Measurements from ENCODE around the gene TOB2.
"Not testable (repeated sequence)": the region's sequence is repeated elsewhere in the genome, so short reads cannot be mapped to it uniquely, and the experiment has no call there.

The TOB2 gene

GRCh38 chr22:41405588-41405987, 41.0 kb downstream of the TOB2 start:
- Histone ChIP-seq H2AFZ (ENCODE audit: low read length) (no peak overlapping the region), H3K9me3 (replicated peaks; ENCODE audit: insufficient read depth, low read length) (no peaks in the 10 kb centered on the region), H3K27me3 (replicated peaks; ENCODE audit: insufficient read depth, low read length) (no peaks in the 10 kb centered on the region), H3K27ac (ENCODE audit: low read length) (no peak overlapping the region), H3K4me3 (ENCODE audit: low read length) (no peak overlapping the region), H3K4me1 (ENCODE audit: low read length) (0 out of 2 replicates have a peak, but pooled peaks cover 2% of the 10 kb centered on the region), H3K9me2 (replicated peaks; ENCODE audit: insufficient read depth, low read length) (no peaks in the 10 kb centered on the region), H3K4me2 (ENCODE audit: low read depth, low read length) (no peak overlapping the region), H3K79me2 (ENCODE audit: low read length) (no peaks in the 10 kb centered on the region), H3K9ac (ENCODE audit: low read length) (no peak overlapping the region), H4K20me1 (ENCODE audit: insufficient read depth, low read length) (no peaks in the 10 kb centered on the region), H3F3A (ENCODE audit: insufficient read depth, low read length) (0 out of 2 replicates have a peak, but pooled peaks cover 3% of the 10 kb centered on the region), H3K36me3 (replicated peaks; ENCODE audit: insufficient read depth, low read length) (no peaks in the 10 kb centered on the region)
- no peak for TF ChIP-seq EZH2phosphoT487 (IDR thresholded peaks at IDR 0.05; ENCODE audit: low read length)
- no peak for TF ChIP-seq CTCF (IDR thresholded peaks at IDR 0.05; ENCODE audit: low read length)
- TF ChIP-seq EZH2 (optimal IDR thresholded peaks at IDR 0.05; ENCODE audit: low read depth, low read length): no peak
- DNase-seq: no peak

- no peaks in the 10 kb centered on the region for H4K20me1 ChIP-seq (ENCODE audit: insufficient read depth, low read length)
- DNase-seq: peak; percentile 93
- H3K4me1 ChIP-seq (ENCODE audit: low read length): 0 out of 2 replicates have a peak, but pooled peaks cover 2% of the 10 kb centered on the region
- H3K27ac ChIP-seq (ENCODE audit: low read length): no peak overlapping the region
- H3K79me2 ChIP-seq (ENCODE audit: low read length): no peaks in the 10 kb centered on the region
- TF ChIP-seq EZH2 (optimal IDR thresholded peaks at IDR 0.05; ENCODE audit: low read depth, low read length): no peak
- peak; percentile 97 for TF ChIP-seq CTCF (IDR thresholded peaks at IDR 0.05; ENCODE audit: low read length)
- TF ChIP-seq EZH2phosphoT487 (IDR thresholded peaks at IDR 0.05; ENCODE audit: low read length): no peak
- 0 out of 2 replicates have a peak overlapping the region, but pooled peaks have one; percentile 23 for H3K4me3 ChIP-seq (ENCODE audit: low read length)
- no peaks in the 10 kb centered on the region for H3F3A ChIP-seq (ENCODE audit: insufficient read depth, low read length)
- no peaks in the 10 kb centered on the region for H3K27me3 ChIP-seq (replicated peaks; ENCODE audit: insufficient read depth, low read length)
- peak overlapping the region; percentile 69 for H2AFZ ChIP-seq (ENCODE audit: low read length)
- no peaks in the 10 kb centered on the region for H3K9me2 ChIP-seq (replicated peaks; ENCODE audit: insufficient read depth, low read length)
- H3K9me3 ChIP-seq (replicated peaks; ENCODE audit: insufficient read depth, low read length): no peaks in the 10 kb centered on the region
- peak overlapping the region; percentile 67; the same call in 1 of the 2 replicates for H3K4me2 ChIP-seq (ENCODE audit: low read depth, low read length)
- H3K9ac ChIP-seq (ENCODE audit: low read length): no peak overlapping the region
- H3K36me3 ChIP-seq (replicated peaks; ENCODE audit: insufficient read depth, low read length): no peaks in the 10 kb centered on the region
These were observed 42.9 kb downstream of the TOB2 start for GRCh38 chr22:41403532-41404318.

DNA sequence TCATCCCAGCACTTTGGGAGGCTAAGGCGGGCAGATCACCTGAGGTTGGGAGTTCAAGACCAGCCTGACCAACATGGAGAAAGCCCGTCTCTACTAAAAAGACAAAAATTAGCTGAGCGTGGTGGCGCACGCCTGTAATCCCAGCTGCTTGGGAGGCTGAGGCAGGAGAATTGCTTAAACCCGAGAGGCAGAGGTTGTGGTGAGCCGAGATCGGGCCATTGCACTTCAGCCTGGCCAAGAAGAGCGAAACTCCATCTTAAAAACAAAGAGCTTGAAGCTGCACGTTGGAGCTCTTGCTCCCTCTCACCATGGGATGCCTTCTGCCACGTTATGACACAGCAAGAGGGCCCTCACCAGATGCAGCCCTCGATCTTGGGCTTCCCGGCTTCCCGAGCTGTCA, 43.8 kb downstream of the TOB2 start:
- H3K79me2 ChIP-seq (ENCODE audit: low read length); H3K4me1 ChIP-seq (ENCODE audit: low read length); H3K36me3 ChIP-seq (replicated peaks; ENCODE audit: insufficient read depth, low read length); H3F3A ChIP-seq (ENCODE audit: insufficient read depth, low read length); H3K4me2 ChIP-seq (ENCODE audit: low read depth, low read length); H3K27ac ChIP-seq (ENCODE audit: low read length); H3K9me3 ChIP-seq (replicated peaks; ENCODE audit: insufficient read depth, low read length); H3K4me3 ChIP-seq (ENCODE audit: low read length); H2AFZ ChIP-seq (ENCODE audit: low read length); DNase-seq; H3K27me3 ChIP-seq (replicated peaks; ENCODE audit: insufficient read depth, low read length); H3K9ac ChIP-seq (ENCODE audit: low read length); H4K20me1 ChIP-seq (ENCODE audit: insufficient read depth, low read length); H3K9me2 ChIP-seq (replicated peaks; ENCODE audit: insufficient read depth, low read length): not testable (repeated sequence)
